ENCODE results near the gene SHD. TPM values are rescaled to one million over a fixed set of nuclear protein-coding genes. Genes with fewer than 3 reads are reported as not detected.

The SHD gene
- total and polyA plus RNA-seq, 2 of the 13 experiments (the other 11 are each of a cell fraction or from before 2014, with no cell fraction given) = 0.11 to 0.20 TPM

GRCh38 chr19:4329858-4330257 lies 50.8 kb downstream of the SHD start:
- intact Hi-C loops (cut with micrococcal nuclease; ENCODE audit: unreplicated experiment) (no loop called here), in situ Hi-C loops (cut with HindIII; ENCODE audit: extremely low pct_ligation_motif_present, low pct_unique_long_range_greater_than_20kb) (no loop called here)
- no peak for FAIRE-seq
- Histone ChIP-seq H2AFZ (ENCODE audit: low read length) (no peak overlapping the region), H3K27me3 (ENCODE audit: control insufficient read depth in 1 of 2, insufficient read depth in 2 of 2, low read length in 2 of 2) (no peaks in the 10 kb centered on the region), H3K4me3 (replicated peaks in 1 of 3; ENCODE audit: insufficient read depth in 1 of 3, low read depth in 2 of 3, low read length in 3 of 3) (no peak overlapping the region), H3K9me3 (ENCODE audit: low read length) (no peaks in the 10 kb centered on the region), H3K36me3 (replicated peaks in 1 of 2; ENCODE audit: control insufficient read depth in 1 of 2, insufficient read depth in 2 of 2, low read length in 2 of 2) (peaks cover 0 to 3% of the 10 kb centered on the region in 2 experiments; a peak in 1 of 5 replicates), H3K4me1 (ENCODE audit: insufficient read depth, low read length) (no peaks in the 10 kb centered on the region), H3K27ac (ENCODE audit: extremely low read length, insufficient read depth, low read length) (no peak overlapping the region), H3K9ac (ENCODE audit: insufficient read depth, low read depth, low read length) (no peak overlapping the region), H4K20me1 (ENCODE audit: insufficient read depth, low read length) (no peaks in the 10 kb centered on the region), H3K4me2 (ENCODE audit: low read depth, low read length) (no peak overlapping the region), H3K79me2 (ENCODE audit: insufficient read depth, low read length) (no peaks in the 10 kb centered on the region)
- 96% methylated on average over 19 of the region's 19 CpGs for WGBS (ENCODE audit: low lambda C conversion rate)
- no TSS peak for BruUV-seq (replicated peaks)
- ATAC-seq = no peak
- POLR2A ChIA-PET = interaction anchor here (3.6 kb wide), 1 partner anchor 13 kb away, joined by 10 read pairs; the partner anchor contains the start of gene MPND
- TF ChIP-seq ZNF629 (CRISPR knock-in tag; conservative IDR thresholded peaks at IDR 0.05) = peak; percentile 86
- peak; percentile 47; the same call in 1 of the 2 replicates for TF ChIP-seq ZMYM3 (CRISPR knock-in tag; IDR thresholded peaks at IDR 0.05)
- no peak for TF ChIP-seq ZNF484 (CRISPR knock-in tag; IDR thresholded peaks at IDR 0.05; ENCODE audit: borderline replicate concordance, low read depth)
- no peak for DNase-seq (ENCODE audit: low spot score)
- CTCF ChIA-PET (ENCODE audit: low intra/inter-chr PET ratio, low total read pairs) = no interaction called here

- WGBS (ENCODE audit: low lambda C conversion rate) = 91% methylated on average over 7 of the region's 7 CpGs
- CTCF ChIA-PET (ENCODE audit: low intra/inter-chr PET ratio, low total read pairs) = no interaction called here
- 0 out of 2 replicates have a peak overlapping the region, but pooled peaks have one; percentile 1 for H3K4me2 ChIP-seq (ENCODE audit: low read depth, low read length)
- no peaks in the 10 kb centered on the region for H3K36me3 ChIP-seq (replicated peaks in 1 of 2; ENCODE audit: control insufficient read depth in 1 of 2, insufficient read depth in 2 of 2, low read length in 2 of 2)
- FAIRE-seq (no peak), DNase-seq (ENCODE audit: low spot score) (no peak), ATAC-seq (no peak)
- in situ Hi-C loops (cut with HindIII; ENCODE audit: extremely low pct_ligation_motif_present, low pct_unique_long_range_greater_than_20kb) = no loop called here
- no peak overlapping the region for H2AFZ ChIP-seq (ENCODE audit: low read length)
- no peak overlapping the region for H3K27ac ChIP-seq (ENCODE audit: extremely low read length, insufficient read depth, low read length)
- H3K4me1 ChIP-seq (ENCODE audit: insufficient read depth, low read length) = peaks cover 30% of the 10 kb centered on the region
- no peaks in the 10 kb centered on the region for H3K9me3 ChIP-seq (ENCODE audit: low read length)
- H4K20me1 ChIP-seq (ENCODE audit: insufficient read depth, low read length) = no peaks in the 10 kb centered on the region
- H3K79me2 ChIP-seq (ENCODE audit: insufficient read depth, low read length) = no peaks in the 10 kb centered on the region
- no peak overlapping the region for H3K4me3 ChIP-seq (replicated peaks in 1 of 3; ENCODE audit: insufficient read depth in 1 of 3, low read depth in 2 of 3, low read length in 3 of 3)
- intact Hi-C loops (cut with micrococcal nuclease; ENCODE audit: unreplicated experiment) = no loop called here
- no TSS peak for BruUV-seq (replicated peaks)
- H3K27me3 ChIP-seq (ENCODE audit: control insufficient read depth in 1 of 2, insufficient read depth in 2 of 2, low read length in 2 of 2) = no peaks in the 10 kb centered on the region
- POLR2A ChIA-PET = no interaction called here
- no peak overlapping the region for H3K9ac ChIP-seq (ENCODE audit: insufficient read depth, low read depth, low read length)
- TF ChIP-seq TEAD3 (CRISPR knock-in tag; optimal IDR thresholded peaks at IDR 0.05; ENCODE audit: borderline replicate concordance) (no peak), ZNF710 (CRISPR knock-in tag; IDR thresholded peaks at IDR 0.05; ENCODE audit: borderline replicate concordance) (0 out of 2 replicates have a peak, but pooled peaks have one; percentile 29), ZNF768 (CRISPR knock-in tag; IDR thresholded peaks at IDR 0.05) (no peak), ZFP36L1 (CRISPR knock-in tag; IDR thresholded peaks at IDR 0.05) (no peak), NR1H2 (CRISPR knock-in tag; IDR thresholded peaks at IDR 0.05; ENCODE audit: borderline replicate concordance, low read depth) (no peak), CHD2 (IDR thresholded peaks at IDR 0.05; ENCODE audit: low read depth, low read length) (no peak), ZBTB10 (CRISPR knock-in tag; IDR thresholded peaks at IDR 0.05; ENCODE audit: borderline replicate concordance) (no peak)
Observed at GRCh38 chr19:4334929-4335570, 56.0 kb downstream of the SHD start.
